CD4-positive, alpha-beta T cell (primary cell): ENCODE data around the gene ZNF577. TPM values are rescaled to one million over a fixed set of nuclear protein-coding genes. Genes with fewer than 3 reads are reported as not detected.
"Not testable (repeated sequence)": the region's sequence is repeated elsewhere in the genome, so short reads cannot be mapped to it uniquely, and the experiment has no call there.

Experiments
- ATAC-seq: fragments of 200-7000 bp; cut with Tn5 transposase; one replicate; pipeline ENCODE4 v1.10.0; 2022; ENCODE audit warnings: mild to moderate bottlenecking; ENCODE audit not compliant: poor library complexity
- CTCF ChIA-PET: fragments of 350-600 bp; sonication (Branson Sonifier 250); formaldehyde crosslinking; loops from one replicate; lab custom pipeline; 2021; ENCODE audit warnings: antibody characterized with exemption, inconsistent platforms; lab: Charles Lee
- POLR2A ChIA-PET: fragments of 350-600 bp; sonication (Branson Sonifier 250); formaldehyde crosslinking; loops from one replicate; lab custom pipeline; 2021; ENCODE audit warnings: antibody characterized with exemption, inconsistent platforms; lab: Charles Lee
- DNase-seq, 14 experiments: peaks; one replicate each; pipeline ENCODE4 v3.0.0-alpha.2; 2013 to 2020; ENCODE audit warnings: mixed read lengths in 2 of 14
- H3K27ac ChIP-seq, 2 donors: one replicate each; pipeline versions ENCODE4 v1.5.1 to v1.7.0; 2013; ENCODE audit warnings: low read length in 2 of 2, low read depth in 1 of 2, mild to moderate bottlenecking in 1 of 2
- H3K27me3 ChIP-seq, 2 experiments: 1 replicate in 1 of 2; 2 replicates in 1 of 2; pipeline versions ENCODE4 v1.6.1 to v1.7.0; 2013; ENCODE audit warnings: low read length in 2 of 2, control low read depth in 1 of 2, mild to moderate bottlenecking in 1 of 2, moderate library complexity in 1 of 2; ENCODE audit not compliant: insufficient read depth in 2 of 2, control insufficient read depth in 1 of 2
- H3K36me3 ChIP-seq: one replicate; pipeline ENCODE4 v1.6.1; 2013; ENCODE audit warnings: low read length, control low read depth; ENCODE audit not compliant: insufficient read depth
- H3K4me1 ChIP-seq: one replicate; pipeline ENCODE4 v1.6.1; 2013; ENCODE audit warnings: low read length, control low read depth; ENCODE audit not compliant: insufficient read depth
- H3K4me3 ChIP-seq: one replicate; pipeline ENCODE4 v1.5.1; 2013; ENCODE audit warnings: mild to moderate bottlenecking, low read length, moderate library complexity
- H3K9me3 ChIP-seq, 2 experiments: 1 replicate in 1 of 2; 2 replicates in 1 of 2; pipeline versions ENCODE4 v1.6.1 to v1.7.0; 2013; ENCODE audit warnings: low read length in 2 of 2, mild to moderate bottlenecking in 2 of 2, control low read depth in 1 of 2, moderate library complexity in 1 of 2; ENCODE audit not compliant: control insufficient read depth in 1 of 2, insufficient read depth in 1 of 2
- H3K27ac Mint-ChIP-seq: one replicate; pipeline ENCODE4 v1.8.0; 2020; ENCODE audit warnings: mixed read lengths
- H3K27me3 Mint-ChIP-seq: one replicate; pipeline ENCODE4 v1.8.0; 2021; ENCODE audit warnings: mixed read lengths
- H3K36me3 Mint-ChIP-seq: one replicate; pipeline ENCODE4 v1.8.0; 2021; ENCODE audit warnings: low read depth, mixed read lengths
- H3K4me1 Mint-ChIP-seq: one replicate; pipeline ENCODE4 v1.8.0; 2021; ENCODE audit warnings: low read depth, mixed read lengths
- H3K4me3 Mint-ChIP-seq: one replicate; pipeline ENCODE4 v1.8.0; 2020; ENCODE audit warnings: mild to moderate bottlenecking, mixed read lengths
- H3K9me3 Mint-ChIP-seq: one replicate; pipeline ENCODE4 v1.8.0; 2020; ENCODE audit warnings: mixed read lengths
- intact Hi-C, 2 experiments: fragments of 100-400 bp; cut with DNase I in 1 of 2; cut with micrococcal nuclease in 1 of 2; formaldehyde crosslinking; loops; one replicate each; pipeline versions ENCODE4 v1.15.1 to v1.9.0; 2023 to 2025; cut with DNase I, micrococcal nuclease
- total RNA-seq, 174 experiments: library from RNA in 2 of 174; stranded (reverse) in 2 of 174; gene quantifications; one replicate each; pipeline ENCODE4 v1.2.3 and lab custom pipeline; 2021 to 2026
- TF ChIP-seq, protein P1 (sequence below): fragments of 200-600 bp; IDR thresholded peaks from one replicate; pipeline ENCODE4 v1.8.0; 2022; ENCODE audit warnings: antibody characterized with exemption, mild to moderate bottlenecking

The ZNF577 gene
- total RNA-seq, 2 experiments from 2014 or later = 8.0 to 10.3 TPM

GRCh38 chr19:51919606-51920005 is 31.9 kb upstream of the ZNF577 start:
- DNase-seq (no peak), ATAC-seq (no peak)
- Mint-ChIP-seq H3K4me1 (no peaks in the 10 kb centered on the region), H3K4me3 (no peak overlapping the region), H3K9me3 (peaks cover 15% of the 10 kb centered on the region), H3K36me3 (peaks cover 77% of the 10 kb centered on the region), H3K27me3 (no peaks in the 10 kb centered on the region), H3K27ac (no peak overlapping the region)
- Histone ChIP-seq H3K4me3 (no peak overlapping the region), H3K27me3 (no peaks in the 10 kb centered on the region), H3K27ac (no peak overlapping the region), H3K36me3 (no peaks in the 10 kb centered on the region), H3K4me1 (no peaks in the 10 kb centered on the region), H3K9me3 (peaks cover 33 to 90% of the 10 kb centered on the region in 2 experiments)
- ChIA-PET CTCF (no interaction called here), POLR2A (no interaction called here)
- intact Hi-C loops = loop anchor here in 1 of 2 experiments (10.0 kb wide), 2 partner anchors 215 to 325 kb away; no protein-coding TSS in a partner anchor
- TF ChIP-seq, protein P1, sequence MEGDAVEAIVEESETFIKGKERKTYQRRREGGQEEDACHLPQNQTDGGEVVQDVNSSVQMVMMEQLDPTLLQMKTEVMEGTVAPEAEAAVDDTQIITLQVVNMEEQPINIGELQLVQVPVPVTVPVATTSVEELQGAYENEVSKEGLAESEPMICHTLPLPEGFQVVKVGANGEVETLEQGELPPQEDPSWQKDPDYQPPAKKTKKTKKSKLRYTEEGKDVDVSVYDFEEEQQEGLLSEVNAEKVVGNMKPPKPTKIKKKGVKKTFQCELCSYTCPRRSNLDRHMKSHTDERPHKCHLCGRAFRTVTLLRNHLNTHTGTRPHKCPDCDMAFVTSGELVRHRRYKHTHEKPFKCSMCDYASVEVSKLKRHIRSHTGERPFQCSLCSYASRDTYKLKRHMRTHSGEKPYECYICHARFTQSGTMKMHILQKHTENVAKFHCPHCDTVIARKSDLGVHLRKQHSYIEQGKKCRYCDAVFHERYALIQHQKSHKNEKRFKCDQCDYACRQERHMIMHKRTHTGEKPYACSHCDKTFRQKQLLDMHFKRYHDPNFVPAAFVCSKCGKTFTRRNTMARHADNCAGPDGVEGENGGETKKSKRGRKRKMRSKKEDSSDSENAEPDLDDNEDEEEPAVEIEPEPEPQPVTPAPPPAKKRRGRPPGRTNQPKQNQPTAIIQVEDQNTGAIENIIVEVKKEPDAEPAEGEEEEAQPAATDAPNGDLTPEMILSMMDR = no peak

DNA sequence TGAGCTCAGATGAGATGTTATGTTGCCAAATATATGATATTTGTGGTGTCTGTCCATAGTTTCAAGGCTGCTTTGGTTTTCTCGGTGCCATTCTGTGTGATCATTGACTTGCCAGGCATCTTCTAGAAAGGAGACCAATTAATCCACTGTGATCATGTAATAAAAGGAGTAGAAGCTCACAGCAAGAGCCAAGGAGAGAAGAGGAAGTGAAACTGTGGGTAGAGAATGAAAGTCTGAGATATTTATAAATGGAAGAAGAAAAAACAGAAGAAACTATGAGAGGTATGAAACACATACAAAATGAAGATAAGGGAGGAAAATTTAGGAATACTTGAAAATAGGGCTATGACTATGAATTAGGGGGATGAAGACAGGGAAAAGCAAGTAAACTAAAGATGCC is 28.4 kb upstream of the ZNF577 start:
- Histone ChIP-seq H3K9me3 (peaks cover 27 to 84% of the 10 kb centered on the region in 2 experiments), H3K4me3 (no peak overlapping the region), H3K27me3 (no peaks in the 10 kb centered on the region), H3K27ac (no peak overlapping the region), H3K4me1 (no peaks in the 10 kb centered on the region), H3K36me3 (no peaks in the 10 kb centered on the region)
- ChIA-PET CTCF (no interaction called here), POLR2A (no interaction called here)
- H3K9me3 Mint-ChIP-seq = peaks cover 19% of the 10 kb centered on the region
- ATAC-seq = no peak
- no peak for DNase-seq
- no peak overlapping the region for H3K4me3 Mint-ChIP-seq
- H3K4me1 Mint-ChIP-seq = no peaks in the 10 kb centered on the region
- H3K27me3 Mint-ChIP-seq = no peaks in the 10 kb centered on the region
- no peak overlapping the region for H3K27ac Mint-ChIP-seq
- TF ChIP-seq, protein P1 = no peak
- intact Hi-C loops = no loop called here
- H3K36me3 Mint-ChIP-seq = peaks cover 69% of the 10 kb centered on the region

DNA sequence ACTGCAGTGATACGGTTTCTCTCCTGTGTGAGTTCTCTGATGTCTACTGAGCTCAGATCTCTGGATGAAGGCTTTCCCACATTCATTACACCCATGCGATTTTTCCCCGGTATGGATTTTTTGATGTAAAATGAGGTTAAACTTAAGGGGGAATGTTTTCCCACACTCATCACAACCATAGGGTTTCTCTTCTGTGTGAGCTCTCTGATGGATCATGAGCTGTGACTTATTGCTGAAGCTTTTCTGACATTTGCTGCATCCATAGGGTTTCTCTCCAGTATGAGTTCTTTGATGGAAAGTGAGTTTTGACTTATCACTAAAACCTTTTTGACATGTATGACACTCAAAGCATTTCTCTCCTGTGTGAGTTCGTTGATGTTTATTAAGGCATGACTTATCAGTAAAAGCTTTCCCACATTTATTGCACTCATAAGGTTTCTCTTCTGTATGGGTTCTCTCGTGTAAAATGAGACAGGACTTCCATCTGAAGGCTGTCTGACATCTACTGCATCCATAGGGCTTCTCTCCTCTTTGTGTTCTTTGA is 27.6 kb upstream of the ZNF577 start:
- TF ChIP-seq, protein P1 = no peak
- DNase-seq (no peak), ATAC-seq (no peak)
- H3K36me3 ChIP-seq = no peaks in the 10 kb centered on the region
- H3K36me3 Mint-ChIP-seq = peaks cover 68% of the 10 kb centered on the region
- H3K27me3 ChIP-seq = no peaks in the 10 kb centered on the region
- H3K4me1 Mint-ChIP-seq = no peaks in the 10 kb centered on the region
- no peak overlapping the region for H3K27ac Mint-ChIP-seq
- no peak overlapping the region for H3K27ac ChIP-seq
- peaks cover 35 to 81% of the 10 kb centered on the region in 2 experiments for H3K9me3 ChIP-seq
- ChIA-PET CTCF (no interaction called here), POLR2A (no interaction called here)
- intact Hi-C loops = no loop called here
- H3K4me3 Mint-ChIP-seq = no peak overlapping the region
- peaks cover 19% of the 10 kb centered on the region for H3K9me3 Mint-ChIP-seq
- H3K4me3 ChIP-seq = no peak overlapping the region
- H3K27me3 Mint-ChIP-seq = no peaks in the 10 kb centered on the region
- H3K4me1 ChIP-seq = no peaks in the 10 kb centered on the region

DNA sequence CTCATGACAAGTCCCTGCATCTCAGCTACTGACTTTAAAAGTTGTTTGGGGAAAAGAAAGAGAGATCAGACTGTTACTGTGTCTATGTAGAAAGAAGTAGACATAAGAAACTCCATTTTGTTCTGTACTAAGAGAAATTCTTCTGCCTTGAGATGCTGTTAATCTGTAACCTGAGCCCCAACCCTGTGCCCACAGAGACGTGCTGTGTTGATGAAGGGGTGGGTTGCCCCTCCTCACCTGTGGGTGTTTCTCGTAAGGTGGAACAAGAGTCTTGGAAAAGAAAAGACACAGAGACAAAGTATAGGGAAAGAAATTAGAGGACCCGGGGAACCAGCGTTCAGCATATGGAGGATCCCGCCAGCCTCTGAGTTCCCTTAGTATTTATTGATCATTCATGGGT is 20.2 kb upstream of the ZNF577 start:
- H3K4me3 ChIP-seq, DNase-seq, H3K4me3 Mint-ChIP-seq, H3K36me3 ChIP-seq, H3K27ac ChIP-seq, CTCF ChIA-PET, ATAC-seq, H3K27ac Mint-ChIP-seq, POLR2A ChIA-PET: not testable (repeated sequence)
- H3K9me3 Mint-ChIP-seq = peaks cover 21% of the 10 kb centered on the region
- H3K27me3 ChIP-seq = peaks cover 9 to 11% of the 10 kb centered on the region in 2 experiments
- intact Hi-C loops = loop anchor here (5.0 to 10.0 kb wide), 3 partner anchors 77 to 989 kb away; partner anchors contain the start of genes ZNF320 (in 1 of the 2), ZNF350 (in 1 of the 2) and ZNF432 (in 1 of the 2)
- H3K4me1 Mint-ChIP-seq = peaks cover 22% of the 10 kb centered on the region
- peaks cover 70% of the 10 kb centered on the region for H3K36me3 Mint-ChIP-seq
- H3K4me1 ChIP-seq = peaks cover 13% of the 10 kb centered on the region
- H3K27me3 Mint-ChIP-seq = peaks cover 40% of the 10 kb centered on the region
- peaks cover 38 to 39% of the 10 kb centered on the region in 2 experiments for H3K9me3 ChIP-seq

DNA sequence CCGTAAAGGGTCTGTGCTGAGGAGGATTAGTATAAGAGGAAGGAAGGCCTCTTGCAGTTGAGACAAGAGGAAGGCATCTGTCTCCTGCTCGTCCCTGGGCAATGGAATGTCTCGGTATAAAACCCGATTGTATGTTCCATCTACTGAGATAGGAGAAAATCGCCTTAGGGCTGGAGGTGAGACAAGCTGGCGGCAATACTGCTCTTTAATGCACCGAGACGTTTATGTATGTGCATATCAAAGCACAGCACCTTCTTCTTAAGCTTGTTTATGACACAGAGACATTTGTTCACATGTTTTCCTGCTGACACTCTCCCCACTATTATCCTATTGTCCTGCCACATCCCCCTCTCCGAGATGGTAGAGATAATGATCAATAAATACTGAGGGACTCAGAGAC is 18.4 kb upstream of the ZNF577 start:
- DNase-seq, H3K27ac ChIP-seq, POLR2A ChIA-PET, CTCF ChIA-PET, H3K27ac Mint-ChIP-seq, H3K36me3 ChIP-seq, H3K4me3 ChIP-seq, ATAC-seq: not testable (repeated sequence)
- intact Hi-C loops = loop anchor here (5.0 to 10.0 kb wide), 3 partner anchors 79 to 991 kb away; partner anchors contain the start of genes ZNF320 (in 1 of the 2), ZNF350 (in 1 of the 2) and ZNF432 (in 1 of the 2)
- Mint-ChIP-seq H3K4me3 (peak overlapping the region; percentile 45), H3K9me3 (peaks cover 25% of the 10 kb centered on the region), H3K27me3 (peaks cover 40% of the 10 kb centered on the region), H3K4me1 (peaks cover 29% of the 10 kb centered on the region), H3K36me3 (peaks cover 76% of the 10 kb centered on the region)
- H3K4me1 ChIP-seq = peaks cover 14% of the 10 kb centered on the region
- peaks cover 48 to 51% of the 10 kb centered on the region in 2 experiments for H3K9me3 ChIP-seq
- peaks cover 9 to 11% of the 10 kb centered on the region in 2 experiments for H3K27me3 ChIP-seq
